GM23338 (cell line): ENCODE results near the gene C14orf180. TPM values are rescaled to one million over a fixed set of nuclear protein-coding genes. Genes with fewer than 3 reads are reported as not detected.
A peak's percentile ranks its signal among the peaks of the same experiment; 100 is the strongest.

ENCODE experiments used
- ATAC-seq: fragments of 200-7000 bp; cut with Tn5 transposase; 3 replicates; pipeline ENCODE4 v1.9.1; 2020
- DNase-seq: peaks from one replicate; pipeline ENCODE4 v3.0.0-alpha.2; 2015; ENCODE audit warnings: low spot score
- H2AFZ ChIP-seq: fragments of 200-600 bp; sonication (generic); 2 replicates; pipeline ENCODE4 v1.8.0; 2016; ENCODE audit warnings: antibody characterized with exemption, mild to moderate bottlenecking, moderate library complexity
- H3F3A ChIP-seq: fragments of 200-600 bp; sonication (generic); replicated peaks from 2 replicates; pipeline ENCODE4 v1.8.0; 2017; ENCODE audit warnings: antibody characterized with exemption, mixed run types, low read depth
- H3K27ac ChIP-seq: fragments of 200-600 bp; sonication (generic); 2 replicates; pipeline ENCODE4 v1.6.1; 2016; ENCODE audit warnings: low read depth
- H3K27me3 ChIP-seq: fragments of 200-600 bp; sonication (generic); 2 replicates; pipeline ENCODE4 v1.8.0; 2016; ENCODE audit warnings: mild to moderate bottlenecking, mixed run types, moderate library complexity; ENCODE audit not compliant: insufficient read depth
- H3K36me3 ChIP-seq: fragments of 200-600 bp; sonication (generic); 2 replicates; pipeline ENCODE4 v1.8.0; 2016; ENCODE audit warnings: mild to moderate bottlenecking; ENCODE audit not compliant: insufficient read depth
- H3K4me1 ChIP-seq: fragments of 200-600 bp; sonication (generic); 2 replicates; pipeline ENCODE4 v1.8.0; 2016; ENCODE audit warnings: mild to moderate bottlenecking, moderate library complexity; ENCODE audit not compliant: insufficient read depth
- H3K4me2 ChIP-seq: fragments of 200-600 bp; sonication (generic); 2 replicates; pipeline ENCODE4 v1.7.1; 2017; ENCODE audit warnings: mixed run types
- H3K4me3 ChIP-seq: fragments of 200-600 bp; sonication (generic); 2 replicates; pipeline ENCODE4 v1.6.1; 2016; ENCODE audit warnings: mixed run types
- H3K79me2 ChIP-seq: fragments of 200-600 bp; sonication (generic); replicated peaks from 2 replicates; pipeline ENCODE4 v1.8.0; 2017; ENCODE audit warnings: mild to moderate bottlenecking; ENCODE audit not compliant: insufficient read depth
- H3K9me2 ChIP-seq: fragments of 200-600 bp; sonication (generic); 2 replicates; pipeline ENCODE4 v1.8.0; 2017; ENCODE audit not compliant: insufficient read depth
- H4K20me1 ChIP-seq: fragments of 200-600 bp; sonication (generic); replicated peaks from 2 replicates; pipeline ENCODE4 v1.8.0; 2017; ENCODE audit warnings: mild to moderate bottlenecking; ENCODE audit not compliant: insufficient read depth
- H3K27ac Mint-ChIP-seq: 2 replicates; pipeline ENCODE4 v1.8.0; 2020; ENCODE audit warnings: inconsistent platforms, mild to moderate bottlenecking, moderate library complexity, mixed read lengths
- H3K27me3 Mint-ChIP-seq: 3 replicates; pipeline ENCODE4 v1.8.0; 2022; ENCODE audit warnings: low read depth, mild to moderate bottlenecking, moderate library complexity, mixed read lengths, inconsistent platforms; ENCODE audit not compliant: insufficient read depth, poor library complexity
- H3K36me3 Mint-ChIP-seq: 3 replicates; pipeline ENCODE4 v1.8.0; 2021; ENCODE audit warnings: low read depth, mild to moderate bottlenecking, inconsistent platforms, moderate library complexity, mixed read lengths
- H3K4me1 Mint-ChIP-seq: 3 replicates; pipeline ENCODE4 v1.8.0; 2020; ENCODE audit warnings: mild to moderate bottlenecking, inconsistent platforms, mixed read lengths
- H3K4me3 Mint-ChIP-seq: 3 replicates; pipeline ENCODE4 v1.8.0; 2021; ENCODE audit warnings: moderate library complexity, mild to moderate bottlenecking, inconsistent platforms, mixed read lengths
- H3K9me3 Mint-ChIP-seq: 3 replicates; pipeline ENCODE4 v1.8.0; 2020; ENCODE audit warnings: moderate library complexity, mild to moderate bottlenecking, inconsistent platforms, mixed read lengths
- EZH2phosphoT487 ChIP-seq: fragments of 200-600 bp; sonication (generic); IDR thresholded peaks from one replicate; pipeline ENCODE4 v1.8.1; 2018; ENCODE audit warnings: antibody characterized with exemption; ENCODE audit not compliant: unreplicated experiment
- NANOG ChIP-seq: IDR thresholded peaks from 2 replicates; pipeline ENCODE4 v1.6.1; 2016; ENCODE audit warnings: antibody characterized with exemption, borderline replicate concordance
- ZNF114 ChIP-seq: fragments of 250-450 bp; sonication (Bioruptor Pico); IDR thresholded peaks from 2 replicates; pipeline ENCODE4 v1.5.0; 2020; ENCODE audit warnings: mild to moderate bottlenecking, moderate library complexity
- ZNF331 ChIP-seq: fragments of 250-450 bp; sonication (Bioruptor Pico); IDR thresholded peaks from 2 replicates; pipeline ENCODE4 v1.5.0; 2020; ENCODE audit warnings: low read depth, mild to moderate bottlenecking, moderate library complexity
- polyA plus RNA-seq: library from polyadenylated mRNA; unstranded; fragments of >200 nt; fragmentation: Nextera tagmentation; extraction: Ambion mirVana; gene quantifications from 2 replicates; pipeline ENCODE4 v1.2.1, GENCODE V29; 2016
- total RNA-seq: library from RNA; depleted of rRNA; stranded (reverse); fragments of >200 nt; shearing (Covaris generic); gene quantifications from 2 replicates; pipeline ENCODE4 v1.2.3, GENCODE V29; 2014
- TF ChIP-seq, protein P1 (sequence below): fragments of 250-450 bp; sonication (Bioruptor Pico); IDR thresholded peaks from 2 replicates; pipeline ENCODE4 v1.5.0; 2020; ENCODE audit warnings: mild to moderate bottlenecking, moderate library complexity

Gene C14orf180
- total and polyA plus RNA-seq, 2 experiments from 2014 or later = not detected

DNA sequence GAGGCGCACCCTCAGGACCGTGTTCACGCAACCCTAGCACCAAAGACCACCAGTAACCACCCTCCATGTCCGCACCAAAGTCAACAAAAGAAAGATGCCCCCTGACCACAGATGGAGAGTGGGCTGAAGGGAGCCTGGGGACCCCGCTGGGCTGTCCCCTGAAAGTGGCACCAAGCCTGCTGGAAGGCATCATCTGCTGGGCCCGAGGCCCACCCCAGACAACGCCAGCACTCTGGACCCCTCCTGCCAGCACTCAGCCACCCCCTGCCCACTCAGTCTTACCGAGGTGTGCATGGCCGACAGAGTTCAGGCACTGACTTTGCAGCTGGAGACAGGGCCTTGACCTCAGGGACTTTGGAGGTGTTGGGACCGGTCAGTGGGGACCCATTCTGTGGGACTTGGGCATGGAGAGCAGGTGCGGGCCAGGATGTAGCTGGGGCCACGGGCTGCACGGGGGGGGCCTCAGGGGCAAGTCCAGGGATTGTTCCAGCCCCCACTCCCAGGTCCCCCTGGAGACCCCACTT lies 59.4 kb downstream of the C14orf180 start:
- DNase-seq (no peak), ATAC-seq (no peak)
- H3K36me3 Mint-ChIP-seq = no peaks in the 10 kb centered on the region
- H3K9me2 ChIP-seq = no peaks in the 10 kb centered on the region
- no peak overlapping the region for H3K27ac Mint-ChIP-seq
- H3K4me3 Mint-ChIP-seq = no peak overlapping the region
- no peaks in the 10 kb centered on the region; the same call in 2 of the 3 replicates for H3K9me3 Mint-ChIP-seq
- no peak overlapping the region for H3K27ac ChIP-seq
- H3K36me3 ChIP-seq = no peaks in the 10 kb centered on the region
- TF ChIP-seq, protein P1, sequence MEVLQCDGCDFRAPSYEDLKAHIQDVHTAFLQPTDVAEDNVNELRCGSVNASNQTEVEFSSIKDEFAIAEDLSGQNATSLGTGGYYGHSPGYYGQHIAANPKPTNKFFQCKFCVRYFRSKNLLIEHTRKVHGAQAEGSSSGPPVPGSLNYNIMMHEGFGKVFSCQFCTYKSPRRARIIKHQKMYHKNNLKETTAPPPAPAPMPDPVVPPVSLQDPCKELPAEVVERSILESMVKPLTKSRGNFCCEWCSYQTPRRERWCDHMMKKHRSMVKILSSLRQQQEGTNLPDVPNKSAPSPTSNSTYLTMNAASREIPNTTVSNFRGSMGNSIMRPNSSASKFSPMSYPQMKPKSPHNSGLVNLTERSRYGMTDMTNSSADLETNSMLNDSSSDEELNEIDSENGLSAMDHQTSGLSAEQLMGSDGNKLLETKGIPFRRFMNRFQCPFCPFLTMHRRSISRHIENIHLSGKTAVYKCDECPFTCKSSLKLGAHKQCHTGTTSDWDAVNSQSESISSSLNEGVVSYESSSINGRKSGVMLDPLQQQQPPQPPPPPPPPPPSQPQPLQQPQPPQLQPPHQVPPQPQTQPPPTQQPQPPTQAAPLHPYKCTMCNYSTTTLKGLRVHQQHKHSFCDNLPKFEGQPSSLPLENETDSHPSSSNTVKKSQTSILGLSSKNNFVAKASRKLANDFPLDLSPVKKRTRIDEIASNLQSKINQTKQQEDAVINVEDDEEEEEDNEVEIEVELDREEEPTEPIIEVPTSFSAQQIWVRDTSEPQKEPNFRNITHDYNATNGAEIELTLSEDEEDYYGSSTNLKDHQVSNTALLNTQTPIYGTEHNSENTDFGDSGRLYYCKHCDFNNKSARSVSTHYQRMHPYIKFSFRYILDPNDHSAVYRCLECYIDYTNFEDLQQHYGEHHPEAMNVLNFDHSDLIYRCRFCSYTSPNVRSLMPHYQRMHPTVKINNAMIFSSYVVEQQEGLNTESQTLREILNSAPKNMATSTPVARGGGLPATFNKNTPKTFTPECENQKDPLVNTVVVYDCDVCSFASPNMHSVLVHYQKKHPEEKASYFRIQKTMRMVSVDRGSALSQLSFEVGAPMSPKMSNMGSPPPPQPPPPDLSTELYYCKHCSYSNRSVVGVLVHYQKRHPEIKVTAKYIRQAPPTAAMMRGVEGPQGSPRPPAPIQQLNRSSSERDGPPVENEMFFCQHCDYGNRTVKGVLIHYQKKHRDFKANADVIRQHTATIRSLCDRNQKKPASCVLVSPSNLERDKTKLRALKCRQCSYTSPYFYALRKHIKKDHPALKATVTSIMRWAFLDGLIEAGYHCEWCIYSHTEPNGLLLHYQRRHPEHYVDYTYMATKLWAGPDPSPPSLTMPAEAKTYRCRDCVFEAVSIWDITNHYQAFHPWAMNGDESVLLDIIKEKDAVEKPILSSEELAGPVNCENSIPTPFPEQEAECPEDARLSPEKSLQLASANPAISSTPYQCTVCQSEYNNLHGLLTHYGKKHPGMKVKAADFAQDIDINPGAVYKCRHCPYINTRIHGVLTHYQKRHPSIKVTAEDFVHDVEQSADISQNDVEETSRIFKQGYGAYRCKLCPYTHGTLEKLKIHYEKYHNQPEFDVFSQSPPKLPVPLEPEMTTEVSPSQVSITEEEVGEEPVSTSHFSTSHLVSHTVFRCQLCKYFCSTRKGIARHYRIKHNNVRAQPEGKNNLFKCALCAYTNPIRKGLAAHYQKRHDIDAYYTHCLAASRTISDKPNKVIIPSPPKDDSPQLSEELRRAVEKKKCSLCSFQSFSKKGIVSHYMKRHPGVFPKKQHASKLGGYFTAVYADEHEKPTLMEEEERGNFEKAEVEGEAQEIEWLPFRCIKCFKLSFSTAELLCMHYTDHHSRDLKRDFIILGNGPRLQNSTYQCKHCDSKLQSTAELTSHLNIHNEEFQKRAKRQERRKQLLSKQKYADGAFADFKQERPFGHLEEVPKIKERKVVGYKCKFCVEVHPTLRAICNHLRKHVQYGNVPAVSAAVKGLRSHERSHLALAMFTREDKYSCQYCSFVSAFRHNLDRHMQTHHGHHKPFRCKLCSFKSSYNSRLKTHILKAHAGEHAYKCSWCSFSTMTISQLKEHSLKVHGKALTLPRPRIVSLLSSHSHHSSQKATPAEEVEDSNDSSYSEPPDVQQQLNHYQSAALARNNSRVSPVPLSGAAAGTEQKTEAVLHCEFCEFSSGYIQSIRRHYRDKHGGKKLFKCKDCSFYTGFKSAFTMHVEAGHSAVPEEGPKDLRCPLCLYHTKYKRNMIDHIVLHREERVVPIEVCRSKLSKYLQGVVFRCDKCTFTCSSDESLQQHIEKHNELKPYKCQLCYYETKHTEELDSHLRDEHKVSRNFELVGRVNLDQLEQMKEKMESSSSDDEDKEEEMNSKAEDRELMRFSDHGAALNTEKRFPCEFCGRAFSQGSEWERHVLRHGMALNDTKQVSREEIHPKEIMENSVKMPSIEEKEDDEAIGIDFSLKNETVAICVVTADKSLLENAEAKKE (CRISPR knock-in tag) = no peak
- no peak overlapping the region for H3K4me3 ChIP-seq
- no peaks in the 10 kb centered on the region for H3K4me1 ChIP-seq
- peaks cover 5% of the 10 kb centered on the region for H3K27me3 Mint-ChIP-seq
- no peaks in the 10 kb centered on the region for H3K27me3 ChIP-seq
- no peak overlapping the region for H3K4me2 ChIP-seq
- peaks cover 3% of the 10 kb centered on the region; the same call in 2 of the 3 replicates for H3K4me1 Mint-ChIP-seq
- no peaks in the 10 kb centered on the region for H3K79me2 ChIP-seq
- no peak overlapping the region for H2AFZ ChIP-seq
- H3F3A ChIP-seq = no peaks in the 10 kb centered on the region
- no peaks in the 10 kb centered on the region for H4K20me1 ChIP-seq

DNA sequence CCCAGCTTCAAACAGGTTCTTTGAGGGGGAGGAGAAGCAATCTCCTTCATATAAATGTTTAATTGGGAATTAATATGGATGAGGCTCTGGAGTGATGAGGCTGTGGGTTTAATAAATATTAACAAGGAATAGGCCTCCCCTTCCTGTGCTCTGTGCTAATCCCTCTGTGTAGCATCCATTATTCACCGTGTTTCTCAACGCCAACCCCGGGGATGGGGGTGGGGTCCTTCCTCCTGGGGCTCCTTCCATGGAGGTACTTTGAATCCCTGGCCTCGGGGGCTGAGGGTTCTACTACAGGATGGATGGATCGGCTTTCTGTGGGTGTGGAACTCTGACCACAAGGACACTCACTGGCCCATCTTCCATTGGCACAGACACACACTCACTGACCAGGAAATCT lies 59.9 kb downstream of the C14orf180 start:
- Histone ChIP-seq H2AFZ (peak overlapping the region; percentile 90), H4K20me1 (no peaks in the 10 kb centered on the region), H3K4me1 (no peaks in the 10 kb centered on the region), H3K9me2 (no peaks in the 10 kb centered on the region), H3K4me3 (no peak overlapping the region), H3K27me3 (no peaks in the 10 kb centered on the region), H3K79me2 (no peaks in the 10 kb centered on the region), H3K4me2 (no peak overlapping the region), H3K36me3 (no peaks in the 10 kb centered on the region), H3K27ac (no peak overlapping the region), H3F3A (no peaks in the 10 kb centered on the region)
- Mint-ChIP-seq H3K27ac (no peak overlapping the region), H3K4me3 (no peak overlapping the region), H3K27me3 (peaks cover 5% of the 10 kb centered on the region), H3K9me3 (no peaks in the 10 kb centered on the region; the same call in 2 of the 3 replicates), H3K4me1 (peaks cover 3% of the 10 kb centered on the region; the same call in 2 of the 3 replicates), H3K36me3 (no peaks in the 10 kb centered on the region)
- DNase-seq (no peak), ATAC-seq (no peak)
- TF ChIP-seq ZNF331 (CRISPR knock-in tag) (no peak), NANOG (no peak), EZH2phosphoT487 (no peak), ZNF114 (CRISPR knock-in tag) (no peak)
- TF ChIP-seq, protein P1 (CRISPR knock-in tag) = no peak
